GM12892 (cell line): ENCODE measurements around the gene HOXB5.

Experiments
- POLR2A ChIP-seq: IDR thresholded peaks from 2 replicates; pipeline ENCODE4 v1.6.1; 2011; ENCODE audit warnings: low read depth, low read length, control low read depth
- POLR2AphosphoS5 ChIP-seq: IDR thresholded peaks from 2 replicates; pipeline ENCODE4 v1.6.1; 2011; ENCODE audit warnings: low read depth, low read length, control low read depth
- TAF1 ChIP-seq: IDR thresholded peaks from 2 replicates; pipeline ENCODE4 v1.6.1; 2011; ENCODE audit warnings: low read depth, mild to moderate bottlenecking, control low read depth, low read length, borderline replicate concordance

DNA sequence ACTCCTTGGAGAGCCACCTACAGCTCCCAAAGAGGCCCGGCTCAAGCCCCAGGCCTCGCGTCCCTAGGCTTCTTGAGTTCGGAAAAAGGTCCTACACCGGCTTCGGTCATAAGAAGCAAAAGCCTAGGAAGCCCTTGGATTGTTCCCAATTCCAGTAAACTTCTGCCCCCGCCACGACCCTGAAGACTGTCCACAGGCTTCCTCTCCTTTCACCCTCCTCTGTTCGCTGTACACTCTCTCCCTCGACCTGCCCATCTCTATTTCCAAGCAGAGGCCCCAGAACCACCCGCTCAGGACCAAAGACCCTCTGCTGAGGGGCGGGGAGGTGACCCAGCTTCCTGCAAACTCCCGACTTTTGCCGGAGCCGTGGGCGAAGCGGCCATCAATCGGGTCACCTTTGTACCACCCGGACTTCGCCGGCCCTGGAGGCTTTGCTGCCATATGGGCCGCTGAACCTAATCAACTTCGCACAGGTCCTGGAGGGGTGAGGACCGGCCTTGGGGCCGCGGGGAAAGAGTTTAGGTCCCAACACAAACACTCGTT, 51.4 kb downstream of the HOXB5 start:
- TF ChIP-seq POLR2AphosphoS5, result no peak
- TF ChIP-seq POLR2A, result no peak; the same call in 1 of the 2 replicates
- TF ChIP-seq TAF1, result no peak
